Panc1 (cell line): ENCODE measurements around the gene UCMA.

Experiments used
- POLR2AphosphoS5 ChIP-seq: IDR thresholded peaks from 2 replicates; pipeline ENCODE4 v1.6.1; 2012; ENCODE audit warnings: mild to moderate bottlenecking, low read depth, low read length, moderate library complexity
- TCF7L2 ChIP-seq: IDR thresholded peaks from 2 replicates; pipeline ENCODE4 v1.6.1; 2011; ENCODE audit warnings: mild to moderate bottlenecking, low read depth, low read length, inconsistent platforms
- TF ChIP-seq, protein P1 (sequence below): fragments of 450-650 bp; IDR thresholded peaks from 2 replicates; pipeline ENCODE4 v1.5.1; 2017; ENCODE audit warnings: mild to moderate bottlenecking
- TF ChIP-seq, protein P2 (sequence below), 2 experiments: IDR thresholded peaks; 2 replicates each; pipeline ENCODE4 v1.6.1; 2011 to 2012; ENCODE audit warnings: low read depth in 2 of 2, control low read depth in 1 of 2, low read length in 1 of 2, mild to moderate bottlenecking in 1 of 2, moderate library complexity in 1 of 2; ENCODE audit not compliant: insufficient read depth in 1 of 2

- TF ChIP-seq, protein P1, sequence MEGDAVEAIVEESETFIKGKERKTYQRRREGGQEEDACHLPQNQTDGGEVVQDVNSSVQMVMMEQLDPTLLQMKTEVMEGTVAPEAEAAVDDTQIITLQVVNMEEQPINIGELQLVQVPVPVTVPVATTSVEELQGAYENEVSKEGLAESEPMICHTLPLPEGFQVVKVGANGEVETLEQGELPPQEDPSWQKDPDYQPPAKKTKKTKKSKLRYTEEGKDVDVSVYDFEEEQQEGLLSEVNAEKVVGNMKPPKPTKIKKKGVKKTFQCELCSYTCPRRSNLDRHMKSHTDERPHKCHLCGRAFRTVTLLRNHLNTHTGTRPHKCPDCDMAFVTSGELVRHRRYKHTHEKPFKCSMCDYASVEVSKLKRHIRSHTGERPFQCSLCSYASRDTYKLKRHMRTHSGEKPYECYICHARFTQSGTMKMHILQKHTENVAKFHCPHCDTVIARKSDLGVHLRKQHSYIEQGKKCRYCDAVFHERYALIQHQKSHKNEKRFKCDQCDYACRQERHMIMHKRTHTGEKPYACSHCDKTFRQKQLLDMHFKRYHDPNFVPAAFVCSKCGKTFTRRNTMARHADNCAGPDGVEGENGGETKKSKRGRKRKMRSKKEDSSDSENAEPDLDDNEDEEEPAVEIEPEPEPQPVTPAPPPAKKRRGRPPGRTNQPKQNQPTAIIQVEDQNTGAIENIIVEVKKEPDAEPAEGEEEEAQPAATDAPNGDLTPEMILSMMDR: peak; percentile 60
- TF ChIP-seq, protein P2, sequence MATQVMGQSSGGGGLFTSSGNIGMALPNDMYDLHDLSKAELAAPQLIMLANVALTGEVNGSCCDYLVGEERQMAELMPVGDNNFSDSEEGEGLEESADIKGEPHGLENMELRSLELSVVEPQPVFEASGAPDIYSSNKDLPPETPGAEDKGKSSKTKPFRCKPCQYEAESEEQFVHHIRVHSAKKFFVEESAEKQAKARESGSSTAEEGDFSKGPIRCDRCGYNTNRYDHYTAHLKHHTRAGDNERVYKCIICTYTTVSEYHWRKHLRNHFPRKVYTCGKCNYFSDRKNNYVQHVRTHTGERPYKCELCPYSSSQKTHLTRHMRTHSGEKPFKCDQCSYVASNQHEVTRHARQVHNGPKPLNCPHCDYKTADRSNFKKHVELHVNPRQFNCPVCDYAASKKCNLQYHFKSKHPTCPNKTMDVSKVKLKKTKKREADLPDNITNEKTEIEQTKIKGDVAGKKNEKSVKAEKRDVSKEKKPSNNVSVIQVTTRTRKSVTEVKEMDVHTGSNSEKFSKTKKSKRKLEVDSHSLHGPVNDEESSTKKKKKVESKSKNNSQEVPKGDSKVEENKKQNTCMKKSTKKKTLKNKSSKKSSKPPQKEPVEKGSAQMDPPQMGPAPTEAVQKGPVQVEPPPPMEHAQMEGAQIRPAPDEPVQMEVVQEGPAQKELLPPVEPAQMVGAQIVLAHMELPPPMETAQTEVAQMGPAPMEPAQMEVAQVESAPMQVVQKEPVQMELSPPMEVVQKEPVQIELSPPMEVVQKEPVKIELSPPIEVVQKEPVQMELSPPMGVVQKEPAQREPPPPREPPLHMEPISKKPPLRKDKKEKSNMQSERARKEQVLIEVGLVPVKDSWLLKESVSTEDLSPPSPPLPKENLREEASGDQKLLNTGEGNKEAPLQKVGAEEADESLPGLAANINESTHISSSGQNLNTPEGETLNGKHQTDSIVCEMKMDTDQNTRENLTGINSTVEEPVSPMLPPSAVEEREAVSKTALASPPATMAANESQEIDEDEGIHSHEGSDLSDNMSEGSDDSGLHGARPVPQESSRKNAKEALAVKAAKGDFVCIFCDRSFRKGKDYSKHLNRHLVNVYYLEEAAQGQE (IDR thresholded peaks at IDR 0.05; ENCODE audit: insufficient read depth in 1 of 2, low read depth in 2 of 2, low read length in 1 of 2): no peak
- no peak for TF ChIP-seq TCF7L2
- TF ChIP-seq POLR2AphosphoS5: no peak
Observed at GRCh38 chr10:13206546-13207443, 27.4 kb downstream of the UCMA start.
